NCI-H1436 treated with DMSO at 0.1 percent for 48 hours (cell line): ENCODE results near the gene RARA.
"Not testable (repeated sequence)": the region's sequence is repeated elsewhere in the genome, so short reads cannot be mapped to it uniquely, and the experiment has no call there.

ENCODE experiments used
- DNase-seq: peaks from one replicate; lab custom pipeline; 2025; lab: John Stamatoyannopoulos, UW

The RARA gene

GRCh38 chr17:40358323-40359038, 49.5 kb downstream of the RARA start:
- peak; percentile 32 for DNase-seq

- DNase-seq = no peak
Observed at GRCh38 chr17:40360091-40360490, 51.1 kb downstream of the RARA start.

- no peak for DNase-seq
Observed at GRCh38 chr17:40361063-40361924, 52.3 kb downstream of the RARA start.

- no peak for DNase-seq
Observed at GRCh38 chr17:40361925-40362695, 53.1 kb downstream of the RARA start.

- DNase-seq = no peak
Observed at GRCh38 chr17:40362696-40363110, 53.7 kb downstream of the RARA start.

GRCh38 chr17:40363111-40363827, 54.3 kb downstream of the RARA start:
- no peak for DNase-seq

GRCh38 chr17:40364121-40364861, 55.3 kb downstream of the RARA start, which contains the start of gene GJD3:
TSS of gene GJD3 (minus strand) at chr17:40364737. CDS start at chr17:40363815, 922 bp downstream.
- DNase-seq = no peak

- DNase-seq = no peak
Observed at GRCh38 chr17:40364906-40365305, 55.9 kb downstream of the RARA start.

GRCh38 chr17:40366076-40366860, 57.3 kb downstream of the RARA start:
- DNase-seq = no peak

GRCh38 chr17:40366861-40367518, 58.0 kb downstream of the RARA start:
- DNase-seq = no peak

GRCh38 chr17:40367728-40368127, 58.7 kb downstream of the RARA start:
- not testable (repeated sequence) for DNase-seq

GRCh38 chr17:40369923-40370322, 60.9 kb downstream of the RARA start:
- DNase-seq = no peak

GRCh38 chr17:40371261-40371929, 62.4 kb downstream of the RARA start:
- DNase-seq = no peak

- no peak for DNase-seq
Observed at GRCh38 chr17:40372031-40372430, 63.1 kb downstream of the RARA start.

GRCh38 chr17:40372644-40373043, 63.7 kb downstream of the RARA start:
- not testable (repeated sequence) for DNase-seq

- DNase-seq = no peak
Observed at GRCh38 chr17:40373324-40373723, 64.3 kb downstream of the RARA start.

GRCh38 chr17:40373999-40374398, 65.0 kb downstream of the RARA start:
- DNase-seq = no peak

GRCh38 chr17:40374821-40375498, 66.0 kb downstream of the RARA start:
- no peak for DNase-seq
